Measurements from ENCODE around the gene FAM53B.

GRCh38 chr10:124677749-124678556 is 66.2 kb downstream of the FAM53B start:
- TF ChIP-seq POLR2AphosphoS5 (IDR thresholded peaks at IDR 0.05): no peak
- no peak for TF ChIP-seq CTCF (IDR thresholded peaks at IDR 0.05)
